ENCODE data around the gene INPP4B. TPM values are rescaled to one million over a fixed set of nuclear protein-coding genes. Genes with fewer than 3 reads are reported as not detected.

Gene INPP4B
- total RNA-seq, 2 experiments from 2014 or later, result not detected

DNA sequence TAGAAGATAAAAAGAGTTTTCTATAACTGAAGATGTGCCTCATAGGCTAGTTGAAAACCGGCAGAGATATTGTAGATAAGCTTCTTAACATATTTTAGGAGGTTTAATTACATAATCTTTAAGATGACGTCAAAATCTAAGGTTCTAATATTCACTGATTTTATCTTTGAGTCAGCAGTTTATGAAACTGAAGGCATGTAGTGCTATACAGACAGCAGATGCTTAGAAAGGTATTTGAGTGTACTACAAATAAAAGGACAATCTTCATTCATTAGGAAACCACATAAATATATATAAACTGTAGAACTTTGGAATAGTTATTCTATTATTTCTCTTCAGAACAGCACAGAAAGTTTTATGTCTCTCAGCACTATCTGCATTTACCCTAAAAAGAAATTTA is 704.9 kb downstream of the INPP4B start:
- Histone ChIP-seq H3K4me2 (ENCODE audit: low read length) (no peak overlapping the region), H3K27ac (ENCODE audit: low read depth, low read length, poor library complexity, severe bottlenecking) (no peak overlapping the region), H3K9me2 (ENCODE audit: insufficient read depth, low read length) (no peaks in the 10 kb centered on the region), H3K4me3 (ENCODE audit: low read depth, low read length, poor library complexity, severe bottlenecking) (no peak overlapping the region), H3K36me3 (ENCODE audit: insufficient read depth, low read length) (no peaks in the 10 kb centered on the region), H3K9me3 (ENCODE audit: low read length) (no peaks in the 10 kb centered on the region), H3K4me1 (ENCODE audit: insufficient read depth, low read length, poor library complexity, severe bottlenecking) (no peaks in the 10 kb centered on the region), H2AFZ (ENCODE audit: low read length) (no peak overlapping the region), H3K79me2 (ENCODE audit: insufficient read depth, low read depth, low read length) (no peaks in the 10 kb centered on the region), H4K20me1 (ENCODE audit: insufficient read depth, low read length) (no peaks in the 10 kb centered on the region)
- POLR2A ChIA-PET, result no interaction called here
- CTCF ChIA-PET (ENCODE audit: unreplicated experiment), result no interaction called here
- TF ChIP-seq, protein P1, sequence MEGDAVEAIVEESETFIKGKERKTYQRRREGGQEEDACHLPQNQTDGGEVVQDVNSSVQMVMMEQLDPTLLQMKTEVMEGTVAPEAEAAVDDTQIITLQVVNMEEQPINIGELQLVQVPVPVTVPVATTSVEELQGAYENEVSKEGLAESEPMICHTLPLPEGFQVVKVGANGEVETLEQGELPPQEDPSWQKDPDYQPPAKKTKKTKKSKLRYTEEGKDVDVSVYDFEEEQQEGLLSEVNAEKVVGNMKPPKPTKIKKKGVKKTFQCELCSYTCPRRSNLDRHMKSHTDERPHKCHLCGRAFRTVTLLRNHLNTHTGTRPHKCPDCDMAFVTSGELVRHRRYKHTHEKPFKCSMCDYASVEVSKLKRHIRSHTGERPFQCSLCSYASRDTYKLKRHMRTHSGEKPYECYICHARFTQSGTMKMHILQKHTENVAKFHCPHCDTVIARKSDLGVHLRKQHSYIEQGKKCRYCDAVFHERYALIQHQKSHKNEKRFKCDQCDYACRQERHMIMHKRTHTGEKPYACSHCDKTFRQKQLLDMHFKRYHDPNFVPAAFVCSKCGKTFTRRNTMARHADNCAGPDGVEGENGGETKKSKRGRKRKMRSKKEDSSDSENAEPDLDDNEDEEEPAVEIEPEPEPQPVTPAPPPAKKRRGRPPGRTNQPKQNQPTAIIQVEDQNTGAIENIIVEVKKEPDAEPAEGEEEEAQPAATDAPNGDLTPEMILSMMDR (conservative IDR thresholded peaks at IDR 0.05; ENCODE audit: low read length), result no peak
- TF ChIP-seq EZH2phosphoT487 (IDR thresholded peaks at IDR 0.05; ENCODE audit: borderline replicate concordance, low read depth, low read length), result no peak
- intact Hi-C loops (cut with micrococcal nuclease; ENCODE audit: unreplicated experiment), result no loop called here
- BruUV-seq (replicated peaks), result no TSS peak
- no peak for DNase-seq (ENCODE audit: low spot score)

DNA sequence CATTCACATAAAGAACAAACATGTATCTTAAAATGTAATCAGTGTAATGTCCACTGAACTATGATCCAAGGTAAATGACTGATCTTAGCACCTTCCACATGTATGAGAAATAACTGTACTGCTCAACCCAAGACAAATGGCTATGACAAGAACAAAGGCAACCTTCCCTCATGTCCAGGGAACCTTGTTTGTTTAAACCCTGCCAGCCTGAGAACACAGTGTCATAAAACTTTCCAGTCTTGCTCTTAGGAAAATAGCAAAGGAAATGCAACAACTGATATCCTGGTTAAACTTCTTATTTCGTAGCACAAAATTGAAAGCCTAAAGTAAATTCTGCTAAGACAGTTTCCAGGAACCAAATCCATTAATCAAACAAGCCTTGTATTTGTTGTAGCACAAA is 715.4 kb downstream of the INPP4B start:
- H2AFZ ChIP-seq (ENCODE audit: low read length), result no peak overlapping the region
- H3K9me2 ChIP-seq (ENCODE audit: insufficient read depth, low read length), result no peaks in the 10 kb centered on the region
- H3K4me3 ChIP-seq (ENCODE audit: low read depth, low read length, poor library complexity, severe bottlenecking), result no peak overlapping the region
- no peak for DNase-seq (ENCODE audit: low spot score)
- no peak overlapping the region for H3K27ac ChIP-seq (ENCODE audit: low read depth, low read length, poor library complexity, severe bottlenecking)
- H3K4me1 ChIP-seq (ENCODE audit: insufficient read depth, low read length, poor library complexity, severe bottlenecking), result no peaks in the 10 kb centered on the region
- H4K20me1 ChIP-seq (ENCODE audit: insufficient read depth, low read length), result no peaks in the 10 kb centered on the region
- H3K4me2 ChIP-seq (ENCODE audit: low read length), result no peak overlapping the region
- no peaks in the 10 kb centered on the region for H3K79me2 ChIP-seq (ENCODE audit: insufficient read depth, low read depth, low read length)
- no TSS peak for BruUV-seq (replicated peaks)
- CTCF ChIA-PET (ENCODE audit: unreplicated experiment), result no interaction called here
- no peaks in the 10 kb centered on the region for H3K9me3 ChIP-seq (ENCODE audit: low read length)
- POLR2A ChIA-PET, result no interaction called here
- intact Hi-C loops (cut with micrococcal nuclease; ENCODE audit: unreplicated experiment), result no loop called here
- H3K36me3 ChIP-seq (ENCODE audit: insufficient read depth, low read length), result no peaks in the 10 kb centered on the region
- no peak for TF ChIP-seq EZH2phosphoT487 (IDR thresholded peaks at IDR 0.05; ENCODE audit: borderline replicate concordance, low read depth, low read length)
- TF ChIP-seq, protein P1 (conservative IDR thresholded peaks at IDR 0.05; ENCODE audit: low read length), result no peak

DNA sequence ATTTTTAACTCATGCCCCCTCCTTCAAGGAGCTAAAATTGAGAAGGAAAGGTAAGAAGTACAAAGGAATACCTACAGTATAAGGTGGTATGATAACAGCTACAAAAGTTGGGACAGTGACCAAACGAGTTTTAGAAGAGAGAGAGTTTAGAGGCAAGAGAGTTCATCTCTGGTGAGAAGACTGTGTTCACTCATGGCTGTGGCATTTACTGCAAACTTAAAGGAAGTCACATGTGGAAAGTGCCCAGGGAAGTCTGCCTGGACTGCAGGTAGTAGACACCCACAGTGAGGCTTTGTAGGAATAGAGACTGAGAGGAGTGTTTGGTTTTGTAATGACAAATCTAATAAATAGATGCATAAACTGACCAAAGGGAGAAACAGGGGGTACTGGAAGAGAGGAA is 716.2 kb downstream of the INPP4B start:
- Histone ChIP-seq H3K4me3 (ENCODE audit: low read depth, low read length, poor library complexity, severe bottlenecking) (no peak overlapping the region), H3K9me2 (ENCODE audit: insufficient read depth, low read length) (no peaks in the 10 kb centered on the region), H3K79me2 (ENCODE audit: insufficient read depth, low read depth, low read length) (no peaks in the 10 kb centered on the region), H3K36me3 (ENCODE audit: insufficient read depth, low read length) (no peaks in the 10 kb centered on the region), H3K4me1 (ENCODE audit: insufficient read depth, low read length, poor library complexity, severe bottlenecking) (no peaks in the 10 kb centered on the region), H3K27ac (ENCODE audit: low read depth, low read length, poor library complexity, severe bottlenecking) (no peak overlapping the region), H4K20me1 (ENCODE audit: insufficient read depth, low read length) (no peaks in the 10 kb centered on the region), H2AFZ (ENCODE audit: low read length) (no peak overlapping the region), H3K4me2 (ENCODE audit: low read length) (no peak overlapping the region), H3K9me3 (ENCODE audit: low read length) (no peaks in the 10 kb centered on the region)
- DNase-seq (ENCODE audit: low spot score), result no peak
- BruUV-seq (replicated peaks), result no TSS peak
- no peak for TF ChIP-seq EZH2phosphoT487 (IDR thresholded peaks at IDR 0.05; ENCODE audit: borderline replicate concordance, low read depth, low read length)
- TF ChIP-seq, protein P1 (conservative IDR thresholded peaks at IDR 0.05; ENCODE audit: low read length), result no peak
- intact Hi-C loops (cut with micrococcal nuclease; ENCODE audit: unreplicated experiment), result loop anchor here (5.0 to 10.0 kb wide), 2 partner anchors 592 to 715 kb away; partner anchors contain the start of gene INPP4B
- ChIA-PET POLR2A (no interaction called here), CTCF (ENCODE audit: unreplicated experiment) (no interaction called here)
